ENCODE data around the gene KIAA1755. TPM values are rescaled to one million over a fixed set of nuclear protein-coding genes. Genes with fewer than 3 reads are reported as not detected.

KIAA1755 gene
- total and polyA plus RNA-seq, 12 donors, result 2.7 to 7.7 (median 5.2) TPM

DNA sequence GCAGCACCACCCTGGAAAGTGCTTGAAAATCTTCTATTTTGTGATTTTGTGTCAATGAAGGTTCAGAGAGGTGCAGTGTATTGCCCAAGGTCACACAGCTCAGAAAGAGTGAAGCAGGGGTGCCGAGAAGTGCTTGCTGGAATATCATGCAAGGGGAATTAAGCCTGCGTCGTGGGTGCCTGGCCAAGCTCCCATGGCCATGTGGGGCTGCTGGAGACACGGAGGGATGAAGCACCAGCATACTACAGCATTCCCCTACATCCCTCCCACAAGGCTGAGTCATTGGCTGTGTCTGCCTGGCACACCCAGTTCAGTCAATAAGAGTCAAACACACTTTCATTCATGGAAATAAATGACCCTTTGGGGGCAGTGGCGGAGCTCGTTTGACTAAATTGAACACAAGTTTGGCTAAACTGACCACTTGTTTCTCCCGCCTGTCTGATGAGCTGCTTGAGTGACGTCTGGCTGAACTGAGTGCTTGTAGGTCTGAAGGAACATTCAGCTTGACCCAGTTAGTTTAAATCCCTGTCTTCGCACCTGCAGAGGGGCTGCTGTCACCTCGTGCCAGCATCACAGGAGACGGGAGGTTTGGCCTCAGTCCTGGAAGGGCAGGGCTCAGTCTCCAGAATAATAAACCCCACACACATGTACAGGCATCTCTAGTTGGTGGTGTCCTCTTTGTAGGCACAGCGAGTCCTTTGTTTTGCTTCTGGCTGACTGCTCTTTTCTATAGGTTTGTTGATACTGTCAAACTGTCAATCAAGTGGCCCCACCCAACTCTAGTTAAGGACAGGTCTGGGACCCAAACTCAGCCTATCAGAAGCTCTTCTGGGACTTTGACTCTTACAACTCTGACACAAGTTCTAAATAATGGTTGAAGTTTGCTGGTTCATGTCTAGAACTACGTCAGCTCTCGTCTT lies 87.0 kb downstream of the KIAA1755 start:
- intact Hi-C loops (cut with DNase I), result loop anchor here in 2 of 10 donors (5.0 kb wide), 3 partner anchors 34 to 49 kb away; no protein-coding TSS in a partner anchor
- Histone ChIP-seq H3K27me3 (no peaks in the 10 kb centered on the region), H3K36me3 (no peaks in the 10 kb centered on the region), H3K4me3 (no peak overlapping the region), H3K9me3 (no peaks in the 10 kb centered on the region), H3K27ac (no peak overlapping the region), H3K4me1 (peaks cover 2 to 40% (median 14%) of the 10 kb centered on the region in 9 donors)
- TF ChIP-seq, protein P1, sequence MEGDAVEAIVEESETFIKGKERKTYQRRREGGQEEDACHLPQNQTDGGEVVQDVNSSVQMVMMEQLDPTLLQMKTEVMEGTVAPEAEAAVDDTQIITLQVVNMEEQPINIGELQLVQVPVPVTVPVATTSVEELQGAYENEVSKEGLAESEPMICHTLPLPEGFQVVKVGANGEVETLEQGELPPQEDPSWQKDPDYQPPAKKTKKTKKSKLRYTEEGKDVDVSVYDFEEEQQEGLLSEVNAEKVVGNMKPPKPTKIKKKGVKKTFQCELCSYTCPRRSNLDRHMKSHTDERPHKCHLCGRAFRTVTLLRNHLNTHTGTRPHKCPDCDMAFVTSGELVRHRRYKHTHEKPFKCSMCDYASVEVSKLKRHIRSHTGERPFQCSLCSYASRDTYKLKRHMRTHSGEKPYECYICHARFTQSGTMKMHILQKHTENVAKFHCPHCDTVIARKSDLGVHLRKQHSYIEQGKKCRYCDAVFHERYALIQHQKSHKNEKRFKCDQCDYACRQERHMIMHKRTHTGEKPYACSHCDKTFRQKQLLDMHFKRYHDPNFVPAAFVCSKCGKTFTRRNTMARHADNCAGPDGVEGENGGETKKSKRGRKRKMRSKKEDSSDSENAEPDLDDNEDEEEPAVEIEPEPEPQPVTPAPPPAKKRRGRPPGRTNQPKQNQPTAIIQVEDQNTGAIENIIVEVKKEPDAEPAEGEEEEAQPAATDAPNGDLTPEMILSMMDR (IDR thresholded peaks at IDR 0.05), result no peak
- ATAC-seq, result peak in 5 of 8 donors; percentile 38 to 73 (median 43)
- WGBS, 2 donors, result 64 to 70% methylated on average over 14 of the region's 14 CpGs
- peak in 1 of 2 donors; percentile 39 for DNase-seq

- Histone ChIP-seq H3K27me3 (no peaks in the 10 kb centered on the region), H3K36me3 (no peaks in the 10 kb centered on the region), H3K27ac (peak overlapping the region in 2 of 10 donors; percentile 57 to 78), H3K4me3 (no peak overlapping the region), H3K9me3 (no peaks in the 10 kb centered on the region), H3K4me1 (peaks cover 10 to 51% (median 23%) of the 10 kb centered on the region in 9 donors)
- TF ChIP-seq, protein P1 (IDR thresholded peaks at IDR 0.05), result no peak
- intact Hi-C loops (cut with DNase I), result loop anchor here in 2 of 10 donors (5.0 kb wide), 3 partner anchors 35 to 50 kb away; no protein-coding TSS in a partner anchor
- 73 to 74% methylated on average over 4 of the region's 4 CpGs for WGBS, 2 donors
- ATAC-seq (no peak), DNase-seq (no peak)
These were observed 88.1 kb downstream of the KIAA1755 start for GRCh38 chr20:38172408-38172807.

- peak overlapping the region in 7 of 10 donors; percentile 57 to 94 (median 75) for H3K27ac ChIP-seq
- H3K9me3 ChIP-seq, result no peaks in the 10 kb centered on the region
- H3K27me3 ChIP-seq, result no peaks in the 10 kb centered on the region
- DNase-seq (no peak), ATAC-seq (no peak)
- H3K4me1 ChIP-seq, result peaks cover 13 to 56% (median 26%) of the 10 kb centered on the region in 9 donors
- no peak overlapping the region for H3K4me3 ChIP-seq
- H3K36me3 ChIP-seq, result no peaks in the 10 kb centered on the region
- TF ChIP-seq, protein P1 (IDR thresholded peaks at IDR 0.05), result no peak
- WGBS, 2 donors, result 66 to 83% methylated on average over 4 of the region's 4 CpGs
- intact Hi-C loops (cut with DNase I), result loop anchor here in 3 of 10 donors (2.0 to 5.0 kb wide), 4 partner anchors 36 to 63 kb away; no protein-coding TSS in a partner anchor
These were observed 88.9 kb downstream of the KIAA1755 start for GRCh38 chr20:38171675-38172043.

GRCh38 chr20:38170826-38171674 lies 89.5 kb downstream of the KIAA1755 start:
- Histone ChIP-seq H3K27me3 (no peaks in the 10 kb centered on the region), H3K27ac (peak overlapping the region in 8 of 10 donors; percentile 56 to 94 (median 73)), H3K4me1 (peaks cover 13 to 56% (median 26%) of the 10 kb centered on the region in 9 donors), H3K4me3 (no peak overlapping the region), H3K9me3 (no peaks in the 10 kb centered on the region), H3K36me3 (no peaks in the 10 kb centered on the region)
- ATAC-seq (peak in 7 of 8 donors; percentile 19 to 45 (median 23)), DNase-seq (no peak)
- TF ChIP-seq, protein P1 (IDR thresholded peaks at IDR 0.05), result no peak
- intact Hi-C loops (cut with DNase I), result loop anchor here in 3 of 10 donors (2.0 to 5.0 kb wide), 4 partner anchors 36 to 62 kb away; no protein-coding TSS in a partner anchor
- 52 to 59% methylated on average over 11 of the region's 11 CpGs for WGBS, 2 donors

All from heart right ventricle (tissue), 16 donors.